IMR-90 (cell line): ENCODE results near the gene ZBTB3. TPM values are rescaled to one million over a fixed set of nuclear protein-coding genes. Genes with fewer than 3 reads are reported as not detected.

Source experiments
- ATAC-seq: fragments of 200-7000 bp; cut with Tn5 transposase; 2 replicates; pipeline ENCODE4 v1.9.1; 2020; ENCODE audit warnings: low read depth, mild to moderate bottlenecking, moderate library complexity
- BruUV-seq: library from RNA; stranded (reverse); fragments of 400-500 nt; replicated peaks from 2 replicates; lab custom pipeline; 2021; lab: Mats Ljungman, UMichigan
- CTCF ChIA-PET: fragments of 300-600 bp; formaldehyde crosslinking; extraction: SDS; loops from one replicate; lab custom pipeline; 2021; ENCODE audit warnings: antibody characterized with exemption; lab: Yijun Ruan, JAX
- POLR2A ChIA-PET: fragments of 300-600 bp; sonication (Branson Sonifier 250); formaldehyde crosslinking; loops from one replicate; lab custom pipeline; 2022; ENCODE audit warnings: antibody characterized with exemption; ENCODE audit not compliant: unreplicated experiment; lab: Charles Lee
- DNase-seq: peaks from one replicate; pipeline ENCODE4 v3.0.0; 2013
- H2AFZ ChIP-seq: replicated peaks from 2 replicates; pipeline ENCODE3; 2013; ENCODE audit warnings: low read length, mild to moderate bottlenecking; ENCODE audit not compliant: poor library complexity
- H2AK5ac ChIP-seq: 2 replicates; pipeline ENCODE4 v1.6.1; 2013; ENCODE audit warnings: low read depth, low read length, inconsistent platforms
- H2AK9ac ChIP-seq: replicated peaks from 2 replicates; pipeline ENCODE3; 2013; ENCODE audit warnings: mild to moderate bottlenecking, low read depth, low read length, moderate library complexity; ENCODE audit not compliant: poor library complexity
- H2BK120ac ChIP-seq: 2 replicates; pipeline ENCODE4 v1.6.1; 2013; ENCODE audit warnings: low read depth, low read length, inconsistent platforms
- H2BK15ac ChIP-seq: 3 replicates; pipeline ENCODE4 v1.6.1; 2013; ENCODE audit warnings: low read depth, low read length, inconsistent platforms
- H2BK20ac ChIP-seq: 2 replicates; pipeline ENCODE4 v1.6.1; 2013; ENCODE audit warnings: low read depth, mild to moderate bottlenecking, inconsistent platforms, low read length, moderate library complexity
- H2BK5ac ChIP-seq: 2 replicates; pipeline ENCODE4 v1.6.1; 2013; ENCODE audit warnings: mild to moderate bottlenecking, low read depth, low read length, inconsistent platforms; ENCODE audit not compliant: poor library complexity, severe bottlenecking
- H3K14ac ChIP-seq: replicated peaks from 2 replicates; pipeline ENCODE4 v1.6.1; 2013; ENCODE audit warnings: low read depth, low read length, inconsistent platforms
- H3K18ac ChIP-seq: 2 replicates; pipeline ENCODE4 v1.6.1; 2013; ENCODE audit warnings: low read depth, low read length, control low read depth
- H3K23ac ChIP-seq: 2 replicates; pipeline ENCODE4 v1.6.1; 2013; ENCODE audit warnings: low read depth, low read length, inconsistent platforms
- H3K27ac ChIP-seq: 2 replicates; pipeline ENCODE4 v1.5.1; 2013; ENCODE audit warnings: mild to moderate bottlenecking, control low read depth, low read length; ENCODE audit not compliant: insufficient read depth
- H3K27me3 ChIP-seq: 2 replicates; pipeline ENCODE4 v1.6.1; 2013; ENCODE audit warnings: low read length; ENCODE audit not compliant: control insufficient read depth, insufficient read depth
- H3K36me3 ChIP-seq: 2 replicates; pipeline ENCODE4 v1.6.1; 2013; ENCODE audit warnings: low read length, mixed read lengths; ENCODE audit not compliant: control insufficient read depth, insufficient read depth
- H3K4ac ChIP-seq: 2 replicates; pipeline ENCODE4 v1.6.1; 2013; ENCODE audit warnings: low read depth, low read length, inconsistent platforms
- H3K4me1 ChIP-seq: 2 replicates; pipeline ENCODE4 v1.6.1; 2013; ENCODE audit warnings: low read length, mixed read lengths; ENCODE audit not compliant: control insufficient read depth, insufficient read depth
- H3K4me2 ChIP-seq: 2 replicates; pipeline ENCODE4 v1.6.1; 2013; ENCODE audit warnings: low read depth, mild to moderate bottlenecking, control low read depth, low read length, moderate library complexity
- H3K4me3 ChIP-seq: 2 replicates; pipeline ENCODE4 v1.5.1; 2013; ENCODE audit warnings: low read depth, mild to moderate bottlenecking, control low read depth, low read length, moderate library complexity; ENCODE audit not compliant: insufficient read depth
- H3K56ac ChIP-seq: 2 replicates; pipeline ENCODE4 v1.6.1; 2013; ENCODE audit warnings: low read length, inconsistent platforms; ENCODE audit not compliant: insufficient read depth; ENCODE audit errors: extremely low read depth
- H3K79me1 ChIP-seq, 2 experiments: 2 replicates each; pipeline ENCODE4 v1.6.1; 2013; ENCODE audit warnings: low read length in 2 of 2, inconsistent platforms in 1 of 2, low read depth in 1 of 2
- H3K9ac ChIP-seq: 2 replicates; pipeline ENCODE4 v1.6.1; 2013; ENCODE audit warnings: low read depth, low read length, control low read depth
- H3K9me1 ChIP-seq: 2 replicates; pipeline ENCODE4 v1.6.1; 2013; ENCODE audit warnings: low read length, inconsistent platforms; ENCODE audit not compliant: insufficient read depth
- H3K9me3 ChIP-seq: 2 replicates; pipeline ENCODE4 v1.6.1; 2013; ENCODE audit warnings: low read length; ENCODE audit not compliant: control insufficient read depth, insufficient read depth
- H4K20me1 ChIP-seq: 2 replicates; pipeline ENCODE4 v1.6.1; 2013; ENCODE audit warnings: low read length, inconsistent platforms; ENCODE audit not compliant: insufficient read depth
- H4K5ac ChIP-seq: 2 replicates; pipeline ENCODE4 v1.6.1; 2013; ENCODE audit warnings: mild to moderate bottlenecking, low read depth, low read length, control low read depth
- H4K8ac ChIP-seq, 2 experiments: 2 replicates each; pipeline ENCODE4 v1.6.1; 2013; ENCODE audit warnings: low read depth in 2 of 2, low read length in 2 of 2, control low read depth in 1 of 2, inconsistent platforms in 1 of 2
- H4K91ac ChIP-seq: 2 replicates; pipeline ENCODE4 v1.6.1; 2013; ENCODE audit warnings: low read depth, low read length, inconsistent platforms; ENCODE audit not compliant: insufficient read depth
- FOS ChIP-seq: fragments of 150-350 bp; IDR thresholded peaks from 2 replicates; pipeline ENCODE4 v1.6.1; 2016; ENCODE audit warnings: low read depth, low read length
- MAZ ChIP-seq: IDR thresholded peaks from 2 replicates; pipeline ENCODE4 v1.6.1; 2012; ENCODE audit warnings: low read depth, mild to moderate bottlenecking, low read length, improper control_type of control experiment, moderate library complexity, borderline replicate concordance
- RFX5 ChIP-seq: IDR thresholded peaks from 2 replicates; pipeline ENCODE4 v1.8.0; 2012; ENCODE audit warnings: low read depth, mild to moderate bottlenecking, low read length, moderate library complexity
- SMC3 ChIP-seq: fragments of 150-350 bp; IDR thresholded peaks from 2 replicates; pipeline ENCODE4 v1.6.1; 2016; ENCODE audit warnings: low read depth, mild to moderate bottlenecking, antibody characterized with exemption, low read length, moderate library complexity
- WGBS, 2 experiments: methylation state at CpG; one replicate each; pipeline versions ENCODE4 v1.1.5 to v1.1.7; 2013; ENCODE audit warnings: missing lambda C conversion rate in 2 of 2; ENCODE audit not compliant: insufficient read length in 1 of 2; ENCODE audit errors: extremely low coverage in 2 of 2; 5-methylcytosine and 5-hydroxymethylcytosine counted together
- dilution Hi-C: fragments of 300-500 bp; cut with HindIII; formaldehyde crosslinking; loops from one replicate; pipeline ENCODE4 v1.14.3; 2018; ENCODE audit warnings: low sequenced_read_pairs; ENCODE audit not compliant: unreplicated experiment
- in situ Hi-C: fragments of 300-500 bp; cut with MboI; formaldehyde crosslinking; loops from 3 replicates; pipeline ENCODE4 v1.14.3; 2019; ENCODE audit warnings: low sequenced_read_pairs, inconsistent platforms, mixed read lengths
- intact Hi-C: fragments of 100-400 bp; cut with micrococcal nuclease; formaldehyde crosslinking; loops from 2 replicates; pipeline ENCODE4 v1.10.0; 2022
- polyA plus RNA-seq, 3 experiments: library from polyadenylated mRNA; depleted of rRNA; stranded (reverse); fragments of >200 nt; gene quantifications; 2 replicates each; pipeline ENCODE4 v1.2.3, GENCODE V29; 2012; ENCODE audit warnings: low replicate concordance in 1 of 3
- total RNA-seq: library from RNA; depleted of rRNA; stranded (reverse); fragments of >200 nt; gene quantifications from 2 replicates; pipeline ENCODE4 v1.2.3, GENCODE V29; 2012

The ZBTB3 gene
- total and polyA plus RNA-seq, 2 of the 4 experiments (the other 2 are of a cell fraction): 3.4 to 8.1 TPM

DNA sequence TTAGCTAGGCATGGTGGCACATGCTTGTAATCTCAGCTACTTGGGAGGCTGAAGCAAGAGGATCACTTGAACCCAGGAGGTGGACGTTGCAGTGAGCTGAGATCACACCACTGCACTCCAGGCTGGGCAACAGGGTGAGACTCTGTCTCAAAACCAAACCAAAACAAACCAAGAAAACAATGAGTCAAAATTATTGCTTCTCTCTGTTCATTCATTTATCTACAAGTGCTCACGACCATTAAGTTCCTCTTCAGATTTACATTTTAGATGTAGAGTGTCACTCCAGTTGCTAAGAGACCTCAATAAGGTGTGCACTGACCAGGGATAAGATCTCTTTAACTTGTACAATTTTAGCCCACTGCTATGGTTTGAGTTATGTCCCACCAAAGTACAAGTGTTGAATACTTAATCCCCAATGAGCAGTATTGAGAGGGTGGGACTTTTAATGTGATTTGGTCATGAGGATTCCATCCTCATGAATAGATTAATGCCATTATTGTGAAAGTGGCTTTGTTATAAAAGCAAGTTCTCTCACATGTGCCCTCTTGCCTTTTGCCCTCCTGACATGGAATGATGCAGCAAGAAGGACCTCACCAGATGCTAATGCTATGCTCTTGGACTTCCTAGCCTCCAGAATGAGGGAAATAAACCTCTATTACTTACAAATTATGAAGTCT lies 34.5 kb downstream of the ZBTB3 start (continued):
- TF ChIP-seq RFX5: no peak

DNA sequence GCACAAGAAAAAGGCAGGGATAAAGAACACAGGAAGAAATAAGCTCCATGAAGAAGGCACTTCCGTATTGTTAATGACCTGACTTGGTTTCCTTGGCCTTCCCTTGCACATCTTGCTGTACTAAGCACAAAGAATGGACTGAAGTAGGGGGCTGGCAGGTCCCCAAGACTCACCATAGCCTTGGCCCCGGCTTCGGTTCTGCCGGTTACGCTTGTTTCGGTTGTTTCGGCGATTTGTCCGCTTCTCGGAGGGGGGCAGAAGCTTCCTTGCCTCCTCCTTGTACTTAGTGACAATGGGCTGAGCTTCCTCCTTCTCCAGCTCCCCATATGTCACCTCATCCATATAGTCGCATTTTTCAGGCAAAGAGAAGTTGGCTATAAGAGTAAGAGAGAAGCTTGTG lies 37.1 kb downstream of the ZBTB3 start:
- dilution Hi-C loops: no loop called here
- peaks cover 72% of the 10 kb centered on the region for H3K36me3 ChIP-seq
- no peak overlapping the region for H3K27ac ChIP-seq
- intact Hi-C loops: no loop called here
- H2BK15ac ChIP-seq: no peak overlapping the region
- no peak overlapping the region for H3K18ac ChIP-seq
- no peak overlapping the region for H3K4me2 ChIP-seq
- no peak overlapping the region for H3K14ac ChIP-seq
- H2AK5ac ChIP-seq: no peak overlapping the region
- CTCF ChIA-PET: no interaction called here
- H4K91ac ChIP-seq: no peak overlapping the region
- peaks cover 2% of the 10 kb centered on the region; the same call in 1 of the 2 replicates for H4K20me1 ChIP-seq
- no peaks in the 10 kb centered on the region for H3K9me3 ChIP-seq
- H2BK120ac ChIP-seq: no peak overlapping the region
- H3K4ac ChIP-seq: no peak overlapping the region
- no peaks in the 10 kb centered on the region for H3K27me3 ChIP-seq
- no peak overlapping the region for H3K9ac ChIP-seq
- no peak overlapping the region for H3K56ac ChIP-seq
- H3K4me1 ChIP-seq: peaks cover 4% of the 10 kb centered on the region; the same call in 1 of the 2 replicates
- TF ChIP-seq FOS (no peak), MAZ (no peak), SMC3 (no peak)
- H4K5ac ChIP-seq: no peak overlapping the region
- H2BK5ac ChIP-seq: no peak overlapping the region
- no peak overlapping the region for H3K4me3 ChIP-seq
- H2BK20ac ChIP-seq: no peak overlapping the region
- no peak overlapping the region for H4K8ac ChIP-seq
- no TSS peak for BruUV-seq
- H2AK9ac ChIP-seq: no peak overlapping the region
- no peak for ATAC-seq
- in situ Hi-C loops: no loop called here
- no CpG with 5 or more reads among the region's 11 CpGs for WGBS, 2 experiments
- no peak for DNase-seq
- POLR2A ChIA-PET: no interaction called here
- H2AFZ ChIP-seq: no peak overlapping the region
- H3K79me1 ChIP-seq: peaks cover 38 to 67% of the 10 kb centered on the region in 2 experiments
- H3K23ac ChIP-seq: no peak overlapping the region
- 0 out of 2 replicates have a peak, but pooled peaks cover 4% of the 10 kb centered on the region for H3K9me1 ChIP-seq
